GM06990 (cell line): ENCODE data around the gene SNAP25.

ENCODE experiments used
- DNase-seq: peaks from one replicate; pipeline ENCODE4 v3.0.0-alpha.2; 2011; ENCODE audit not compliant: insufficient read length; ENCODE audit errors: extremely low read depth
- H3K27me3 ChIP-seq: replicated peaks from 2 replicates; pipeline ENCODE4 v1.6.0; 2011; ENCODE audit warnings: low read length; ENCODE audit not compliant: control insufficient read depth, insufficient read depth
- H3K36me3 ChIP-seq: 2 replicates; pipeline ENCODE4 v1.5.1; 2011; ENCODE audit warnings: low read length; ENCODE audit not compliant: control insufficient read depth, insufficient read depth
- H3K4me3 ChIP-seq: replicated peaks from 2 replicates; pipeline ENCODE4 v1.5.1; 2011; ENCODE audit warnings: low read depth, mild to moderate bottlenecking, control low read depth, low read length
- CTCF ChIP-seq: IDR thresholded peaks from 2 replicates; pipeline ENCODE4 v1.5.1; 2011; ENCODE audit warnings: low read length, control low read depth, mild to moderate bottlenecking, inconsistent platforms; ENCODE audit not compliant: insufficient read depth, poor library complexity, severe bottlenecking

Gene SNAP25

GRCh38 chr20:10242166-10242565, 23.5 kb downstream of the SNAP25 start:
- Histone ChIP-seq H3K36me3 (no peaks in the 10 kb centered on the region), H3K27me3 (no peaks in the 10 kb centered on the region; the same call in 1 of the 2 replicates), H3K4me3 (no peak overlapping the region)
- no peak for DNase-seq
- no peak for TF ChIP-seq CTCF

GRCh38 chr20:10247440-10247839, 28.8 kb downstream of the SNAP25 start:
- no peaks in the 10 kb centered on the region for H3K36me3 ChIP-seq
- DNase-seq: no peak
- H3K27me3 ChIP-seq: no peaks in the 10 kb centered on the region; the same call in 1 of the 2 replicates
- no peak overlapping the region for H3K4me3 ChIP-seq
- no peak for TF ChIP-seq CTCF

GRCh38 chr20:10249048-10249770, 30.6 kb downstream of the SNAP25 start:
- Histone ChIP-seq H3K4me3 (no peak overlapping the region), H3K27me3 (no peaks in the 10 kb centered on the region; the same call in 1 of the 2 replicates), H3K36me3 (no peaks in the 10 kb centered on the region)
- no peak for DNase-seq
- no peak for TF ChIP-seq CTCF

GRCh38 chr20:10249822-10250221, 31.2 kb downstream of the SNAP25 start:
- no peak overlapping the region for H3K4me3 ChIP-seq
- no peaks in the 10 kb centered on the region for H3K36me3 ChIP-seq
- DNase-seq: no peak
- no peaks in the 10 kb centered on the region; the same call in 1 of the 2 replicates for H3K27me3 ChIP-seq
- TF ChIP-seq CTCF: no peak

- Histone ChIP-seq H3K4me3 (no peak overlapping the region), H3K36me3 (no peaks in the 10 kb centered on the region), H3K27me3 (no peaks in the 10 kb centered on the region; the same call in 1 of the 2 replicates)
- DNase-seq: no peak
- TF ChIP-seq CTCF: no peak
These were observed 32.3 kb downstream of the SNAP25 start for GRCh38 chr20:10250902-10251301.

- Histone ChIP-seq H3K36me3 (no peaks in the 10 kb centered on the region), H3K27me3 (no peaks in the 10 kb centered on the region; the same call in 1 of the 2 replicates), H3K4me3 (no peak overlapping the region)
- DNase-seq: no peak
- TF ChIP-seq CTCF: no peak
These were observed 35.1 kb downstream of the SNAP25 start for GRCh38 chr20:10253780-10254179.
